ENCODE results near the gene LRRC2. TPM values are rescaled to one million over a fixed set of nuclear protein-coding genes. Genes with fewer than 3 reads are reported as not detected.
A peak's percentile ranks its signal among the peaks of the same experiment; 100 is the strongest.

The LRRC2 gene
- total RNA-seq, 1 donor from 2014 or later: 110 TPM

DNA sequence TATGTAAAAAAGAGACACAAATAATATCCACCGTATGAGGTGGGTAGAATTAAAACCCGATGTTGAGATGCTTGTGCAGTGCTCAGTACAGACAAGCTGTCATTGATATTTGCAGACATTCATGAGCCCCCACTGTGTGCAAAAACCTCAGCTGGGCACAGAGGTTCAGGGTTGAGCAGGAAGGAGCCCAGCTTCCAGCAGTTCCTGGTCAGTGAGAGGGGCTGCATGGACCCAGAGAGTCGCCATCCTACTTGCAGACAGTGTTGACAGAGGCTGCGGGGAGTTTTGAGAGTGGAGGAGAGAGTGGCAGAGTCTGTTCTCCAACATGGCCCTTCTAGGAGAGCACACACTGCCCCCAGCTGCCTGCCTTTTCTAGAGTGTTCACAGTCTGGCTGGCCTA, 95.3 kb downstream of the LRRC2 start:
- ATAC-seq: no peak
- intact Hi-C loops (cut with DNase I): no loop called here
- no peak for DNase-seq (ENCODE audit: missing footprints)

DNA sequence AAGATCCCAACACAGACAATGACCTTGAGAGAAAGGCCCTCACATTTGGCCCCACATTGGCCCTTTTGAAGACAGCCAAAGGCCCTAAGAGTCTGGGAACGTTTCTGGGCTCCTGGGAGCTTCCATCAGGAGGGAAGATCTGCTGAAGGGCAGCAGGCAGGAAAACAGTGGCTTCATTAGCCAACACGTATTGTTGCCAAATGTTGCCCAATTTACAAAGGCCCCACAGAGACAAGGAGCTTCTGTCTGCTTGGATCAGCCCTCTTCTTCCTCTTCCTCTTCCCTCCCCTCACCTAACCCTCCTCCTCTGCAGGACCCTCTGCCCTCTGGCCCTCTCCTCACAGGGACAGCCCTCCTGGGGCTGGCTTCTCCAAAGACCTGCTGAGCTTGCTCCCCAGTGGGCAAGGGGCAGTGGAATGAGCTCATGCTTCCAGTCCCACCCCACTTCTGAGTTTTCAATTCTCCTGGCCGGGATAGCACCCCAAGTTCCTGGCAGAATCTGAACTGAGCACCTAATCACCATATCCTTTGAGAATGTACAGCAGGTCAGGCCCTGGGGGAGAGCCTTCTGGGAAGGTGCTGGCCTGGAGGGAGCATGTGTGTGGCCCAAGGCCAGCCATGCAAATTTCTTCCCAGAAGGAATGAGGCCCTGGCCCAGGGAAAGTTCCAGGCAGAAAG, 96.3 kb downstream of the LRRC2 start:
- intact Hi-C loops (cut with DNase I): no loop called here
- ATAC-seq: peak; percentile 9
- DNase-seq (ENCODE audit: missing footprints): no peak

DNA sequence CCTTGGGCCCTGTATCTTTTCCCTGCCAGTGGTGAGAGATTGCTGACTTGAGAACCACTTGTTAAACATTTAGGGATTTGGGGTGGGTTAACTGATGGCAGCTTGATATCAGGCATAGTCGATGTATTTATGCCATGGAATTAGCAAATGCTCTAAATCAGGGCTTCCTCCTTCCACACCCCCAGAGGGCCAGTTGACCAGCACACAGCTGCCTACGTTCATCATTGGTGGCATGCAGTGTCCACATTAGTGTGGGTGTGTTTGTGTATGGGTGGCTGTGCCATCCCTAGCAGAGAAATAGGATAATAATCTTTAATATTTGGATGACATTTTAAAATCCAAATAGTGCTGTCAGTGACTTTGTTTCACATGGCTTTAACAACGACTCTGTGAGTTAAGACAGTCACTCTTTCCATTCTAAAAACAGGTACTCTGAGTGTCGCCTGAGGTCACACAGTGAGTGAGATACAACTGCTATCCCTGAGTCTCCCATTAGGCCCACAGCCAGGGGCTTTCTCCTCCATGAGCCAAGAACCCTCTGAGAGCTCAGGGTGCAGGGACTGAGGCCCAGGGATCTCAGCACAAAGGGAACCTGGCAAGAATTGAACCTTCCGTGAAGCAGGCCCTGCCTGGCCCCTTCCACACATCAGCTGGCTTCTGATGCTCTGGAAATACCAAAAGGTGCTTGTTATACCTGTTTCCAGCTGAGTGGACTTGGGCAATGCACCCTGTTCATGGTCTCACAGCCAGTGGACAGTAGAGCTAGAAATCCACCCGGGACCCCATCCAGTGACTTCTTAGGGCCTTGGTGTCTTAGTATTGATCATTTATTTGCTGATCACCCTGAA, 97.1 kb downstream of the LRRC2 start:
- DNase-seq (ENCODE audit: missing footprints) (no peak), ATAC-seq (peak; percentile 80)
- intact Hi-C loops (cut with DNase I): no loop called here

DNA sequence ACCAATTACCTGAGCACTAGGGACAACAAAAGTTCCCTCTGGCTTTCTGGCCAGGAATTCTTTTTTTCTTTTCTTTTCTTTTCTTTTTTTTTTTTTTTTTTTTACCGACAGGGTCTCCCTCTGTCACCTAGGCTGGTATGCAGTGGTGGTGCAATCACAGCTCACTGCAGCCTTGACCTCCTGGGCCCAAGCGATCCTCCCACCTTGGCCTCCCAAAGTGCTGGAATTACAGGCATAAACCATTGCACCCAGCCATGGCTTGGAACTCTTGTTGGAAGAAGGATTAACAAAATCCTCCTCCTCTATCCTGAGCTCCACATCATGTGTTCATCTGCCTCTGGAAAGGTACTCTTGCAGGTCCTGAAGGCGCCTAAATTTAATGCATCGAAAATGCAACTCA, 98.5 kb downstream of the LRRC2 start:
- intact Hi-C loops (cut with DNase I): no loop called here
- no peak for ATAC-seq
- no peak for DNase-seq (ENCODE audit: missing footprints)

DNA sequence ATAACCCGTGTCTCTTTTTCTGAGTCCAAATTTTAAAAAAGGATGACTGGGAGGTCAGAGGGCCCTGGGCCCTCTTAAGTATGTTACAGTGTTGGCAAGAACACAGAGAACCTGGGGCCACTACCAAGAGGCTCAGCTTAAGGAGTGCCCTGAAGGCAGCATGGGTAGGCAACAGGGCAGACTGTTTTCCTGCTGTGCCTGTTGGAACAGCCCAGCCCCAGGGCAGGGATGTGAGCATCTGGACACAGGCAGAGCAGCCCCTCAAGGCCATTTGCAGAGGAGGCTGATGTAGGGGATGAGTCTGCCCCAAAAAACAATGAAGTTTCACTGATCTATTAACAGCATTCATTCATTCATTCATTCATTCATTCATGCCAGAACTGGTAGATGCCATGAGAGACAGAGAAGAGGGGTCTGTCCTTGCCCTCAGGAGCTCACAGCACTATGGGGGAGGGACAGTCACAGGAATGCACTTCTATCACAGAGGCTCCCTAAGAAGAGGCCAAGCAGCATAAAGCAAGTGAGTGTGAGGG, 99.2 kb downstream of the LRRC2 start:
- DNase-seq (ENCODE audit: missing footprints): no peak
- intact Hi-C loops (cut with DNase I): no loop called here

DNA sequence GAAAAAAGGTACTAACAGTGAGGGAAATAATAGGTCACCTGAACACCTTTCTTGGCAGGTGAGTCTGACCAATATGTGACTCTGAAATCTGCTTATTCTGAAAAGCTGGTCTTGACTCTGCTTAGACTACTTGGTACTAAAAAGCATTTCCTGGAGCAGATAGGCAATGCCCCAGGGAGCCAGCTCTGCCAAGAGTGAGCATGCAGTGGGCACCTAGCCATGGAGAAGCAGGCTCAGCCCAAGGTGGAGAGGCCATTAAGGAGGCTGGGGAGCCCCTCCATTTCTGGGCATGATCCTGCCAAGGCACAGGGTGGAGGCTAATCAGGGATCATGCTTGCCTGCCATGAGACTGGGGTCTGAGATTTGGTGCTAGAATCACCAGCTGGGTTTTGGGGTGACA, 99.8 kb downstream of the LRRC2 start:
- ATAC-seq (no peak), DNase-seq (ENCODE audit: missing footprints) (peak; percentile 60)
- intact Hi-C loops (cut with DNase I): no loop called here

More for the DNA sequence above, 99.2 kb downstream of the LRRC2 start:
- ATAC-seq: no peak

Other genes starting within 250 kb of the LRRC2 start
- 0.89 TPM for gene CCR2, start 212.2 kb downstream of the LRRC2 start, total RNA-seq
- 0.49 TPM for gene CCR5, start 195.4 kb downstream of the LRRC2 start, total RNA-seq
- gene CCRL2, start 159.0 kb downstream of the LRRC2 start, total RNA-seq: 1.2 TPM
- 4.8 TPM for gene LTF, start 101.4 kb downstream of the LRRC2 start, total RNA-seq
- not detected for gene RTP3, start 68.3 kb downstream of the LRRC2 start, total RNA-seq
- gene FAM240A, start 46.2 kb upstream of the LRRC2 start, total RNA-seq: not detected
- gene ALS2CL, start 127.4 kb upstream of the LRRC2 start, total RNA-seq: 36.9 TPM
- 0.89 TPM for gene TMIE, start 135.1 kb upstream of the LRRC2 start, total RNA-seq
- 0.11 TPM for gene PRSS50, start 151.6 kb upstream of the LRRC2 start, total RNA-seq

Measured in Right ventricle myocardium inferior (tissue), 1 donor.